Measurements from ENCODE around the gene ENTPD6.

- TF ChIP-seq POLR2A (IDR thresholded peaks at IDR 0.05; ENCODE audit: low read length) (no peak), GATA1 (IDR thresholded peaks at IDR 0.05; ENCODE audit: low read depth, low read length) (no peak)
Observed at GRCh38 chr20:25273046-25273445, 77.5 kb downstream of the ENTPD6 start.

Data from erythroblast (primary cell).